SH-SY5Y (cell line): ENCODE results near the gene MAPK12.

Experiments used
- GATA2 ChIP-seq: IDR thresholded peaks from 2 replicates; pipeline ENCODE4 v1.6.1; 2011; ENCODE audit warnings: mild to moderate bottlenecking, low read depth, low read length
- GATA3 ChIP-seq: IDR thresholded peaks from 2 replicates; pipeline ENCODE4 v1.6.1; 2011; ENCODE audit warnings: low read depth, mild to moderate bottlenecking, low read length, moderate library complexity

GRCh38 chr22:50278461-50278860 is 17.0 kb upstream of the MAPK12 start:
- no peak for TF ChIP-seq GATA3
- TF ChIP-seq GATA2 = no peak
